Fibroblast of mammary gland (primary cell): ENCODE measurements around the gene SERGEF.
A peak's percentile ranks its signal among the peaks of the same experiment; 100 is the strongest.

Experiments used
- DNase-seq: peaks from one replicate; pipeline ENCODE4 v3.0.0-alpha.2; 2010; ENCODE audit warnings: low read depth
- H3K4me3 ChIP-seq: 2 replicates; pipeline ENCODE4 v1.5.1; 2011; ENCODE audit warnings: low read depth, mild to moderate bottlenecking, low read length, moderate library complexity; ENCODE audit not compliant: control insufficient read depth
- TF ChIP-seq, protein P1 (sequence below): conservative IDR thresholded peaks from 2 replicates; pipeline ENCODE4 v1.5.1; 2011; ENCODE audit warnings: low read depth, low read length, inconsistent platforms; ENCODE audit not compliant: control insufficient read depth, insufficient read depth

SERGEF gene

DNA sequence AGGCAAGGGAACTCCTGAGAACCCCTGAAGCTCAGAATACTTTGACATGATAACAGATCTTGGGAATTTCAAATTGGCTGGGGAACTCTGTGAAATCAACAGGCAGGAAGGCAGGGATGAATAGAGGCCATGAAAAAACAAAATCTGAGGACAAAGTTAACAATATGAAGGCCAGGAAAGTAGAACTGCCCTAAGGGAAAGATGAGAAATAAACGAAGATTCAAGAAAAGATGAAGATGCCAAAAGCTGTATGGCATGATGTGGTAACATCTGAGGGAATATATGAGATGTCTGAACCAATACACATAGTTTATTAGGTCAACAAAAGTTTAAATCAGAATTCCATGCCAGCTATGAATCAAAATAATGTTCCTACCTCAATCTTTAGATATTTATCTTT lies 25.0 kb downstream of the SERGEF start:
- TF ChIP-seq, protein P1, sequence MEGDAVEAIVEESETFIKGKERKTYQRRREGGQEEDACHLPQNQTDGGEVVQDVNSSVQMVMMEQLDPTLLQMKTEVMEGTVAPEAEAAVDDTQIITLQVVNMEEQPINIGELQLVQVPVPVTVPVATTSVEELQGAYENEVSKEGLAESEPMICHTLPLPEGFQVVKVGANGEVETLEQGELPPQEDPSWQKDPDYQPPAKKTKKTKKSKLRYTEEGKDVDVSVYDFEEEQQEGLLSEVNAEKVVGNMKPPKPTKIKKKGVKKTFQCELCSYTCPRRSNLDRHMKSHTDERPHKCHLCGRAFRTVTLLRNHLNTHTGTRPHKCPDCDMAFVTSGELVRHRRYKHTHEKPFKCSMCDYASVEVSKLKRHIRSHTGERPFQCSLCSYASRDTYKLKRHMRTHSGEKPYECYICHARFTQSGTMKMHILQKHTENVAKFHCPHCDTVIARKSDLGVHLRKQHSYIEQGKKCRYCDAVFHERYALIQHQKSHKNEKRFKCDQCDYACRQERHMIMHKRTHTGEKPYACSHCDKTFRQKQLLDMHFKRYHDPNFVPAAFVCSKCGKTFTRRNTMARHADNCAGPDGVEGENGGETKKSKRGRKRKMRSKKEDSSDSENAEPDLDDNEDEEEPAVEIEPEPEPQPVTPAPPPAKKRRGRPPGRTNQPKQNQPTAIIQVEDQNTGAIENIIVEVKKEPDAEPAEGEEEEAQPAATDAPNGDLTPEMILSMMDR = no peak
- no peak overlapping the region for H3K4me3 ChIP-seq
- DNase-seq = no peak

- DNase-seq = no peak
- H3K4me3 ChIP-seq = no peak overlapping the region
- TF ChIP-seq, protein P1 = peak; percentile 10
Observed at GRCh38 chr11:17986711-17987220, 26.1 kb downstream of the SERGEF start.

DNA sequence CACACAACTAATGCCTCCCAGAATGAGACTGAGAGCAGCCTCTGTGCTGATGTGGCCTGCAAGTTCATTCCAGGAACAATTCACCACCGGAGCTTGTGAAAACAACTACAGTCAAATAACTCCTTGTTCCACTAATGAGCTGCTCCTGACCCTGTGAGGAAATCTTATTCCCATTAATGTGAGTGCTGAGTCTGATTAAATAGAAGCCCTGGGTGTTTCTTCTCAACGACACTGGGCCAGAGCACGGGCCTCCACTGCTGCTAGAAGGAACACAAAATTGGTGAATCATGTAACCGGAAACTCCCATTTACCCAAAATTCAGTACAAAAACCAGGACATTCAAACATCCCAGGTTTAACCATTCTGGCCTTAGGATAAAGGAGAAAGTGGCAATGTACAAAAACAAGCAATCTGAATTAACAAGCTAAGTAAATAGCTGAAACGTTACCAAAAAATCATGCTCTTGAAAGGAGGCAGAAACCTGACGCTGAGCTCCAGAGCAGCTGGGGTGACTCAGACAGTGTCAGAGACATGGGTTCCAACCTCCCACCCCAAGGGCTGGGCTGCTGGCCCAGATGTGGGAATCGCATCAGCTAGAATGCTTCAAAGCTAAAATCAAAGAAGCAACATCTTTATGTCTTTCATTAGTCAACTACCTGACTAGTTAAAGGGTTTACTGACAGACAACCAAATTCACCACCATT lies 26.7 kb downstream of the SERGEF start:
- no peak overlapping the region for H3K4me3 ChIP-seq
- TF ChIP-seq, protein P1 = no peak
- DNase-seq = peak; percentile 92

- peak; percentile 47 for DNase-seq
- TF ChIP-seq, protein P1 = no peak
- H3K4me3 ChIP-seq = no peak overlapping the region
Observed at GRCh38 chr11:17985517-17985916, 27.3 kb downstream of the SERGEF start.

DNA sequence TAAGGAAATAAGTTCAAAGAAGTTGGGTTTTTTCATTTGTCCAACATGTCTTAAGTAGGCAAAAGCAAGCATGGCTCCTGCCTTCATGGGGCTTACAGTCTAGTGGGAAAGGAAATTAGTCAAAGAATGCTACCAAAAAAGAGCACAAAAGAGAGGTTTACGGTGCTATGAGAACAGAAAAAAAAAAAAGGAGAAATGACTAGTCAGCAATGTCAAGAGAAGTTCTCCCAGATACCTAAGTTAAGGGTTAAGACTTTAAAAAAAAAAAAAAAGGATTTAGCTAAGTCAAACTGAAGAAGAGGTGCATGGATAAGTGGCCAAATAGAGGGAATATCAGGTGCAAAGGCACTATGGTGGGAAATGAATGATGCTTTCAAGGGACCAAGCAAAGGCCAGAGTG lies 29.3 kb downstream of the SERGEF start:
- no peak for DNase-seq
- TF ChIP-seq, protein P1 = no peak
- H3K4me3 ChIP-seq = no peak overlapping the region

DNA sequence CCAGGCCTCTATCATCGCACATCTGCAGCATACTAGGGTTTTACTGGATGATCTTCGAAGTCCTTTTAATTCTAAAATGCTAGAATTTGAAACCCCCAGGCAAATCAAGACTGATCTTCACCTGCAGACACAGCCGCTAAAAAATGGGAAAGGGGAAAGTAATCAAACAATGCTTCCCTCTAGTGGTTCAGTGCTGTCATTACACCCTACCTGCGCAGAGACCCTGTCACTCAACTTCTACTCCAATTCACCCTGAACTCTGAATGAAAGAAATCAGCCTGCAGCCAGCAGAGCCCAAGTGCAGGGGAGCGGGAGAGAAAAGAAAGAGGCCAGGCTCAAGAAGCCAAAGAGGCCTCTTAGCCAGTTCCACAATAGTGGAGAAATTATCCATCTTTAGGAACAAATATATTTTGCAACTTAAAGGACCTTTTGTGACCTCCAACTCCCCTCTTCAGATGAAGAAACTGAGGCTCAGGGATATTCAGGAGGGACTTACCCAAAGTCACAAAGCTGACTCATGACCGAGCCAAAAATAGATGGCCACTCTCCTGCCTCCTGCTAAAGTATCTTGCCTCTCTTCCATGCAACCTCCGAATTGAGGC lies 33.0 kb downstream of the SERGEF start:
- H3K4me3 ChIP-seq = no peak overlapping the region
- TF ChIP-seq, protein P1 = peak; percentile 96
- peak; percentile 20 for DNase-seq
